Mesothelial cell of epicardium (in vitro differentiated cells): ENCODE results near the gene FGF9. TPM values are rescaled to one million over a fixed set of nuclear protein-coding genes. Genes with fewer than 3 reads are reported as not detected.

Experiments used
- DNase-seq, 2 experiments: peaks; one replicate each; pipeline ENCODE4 v3.0.0; 2021; ENCODE audit warnings: low spot score in 2 of 2; ENCODE audit not compliant: unreplicated experiment in 2 of 2
- H3K27ac Mint-ChIP-seq: 2 replicates; pipeline ENCODE4 v1.8.0; 2021; ENCODE audit warnings: mixed read lengths
- H3K27me3 Mint-ChIP-seq: 2 replicates; pipeline ENCODE4 v1.8.0; 2021; ENCODE audit warnings: low read depth, mixed read lengths
- H3K36me3 Mint-ChIP-seq: 2 replicates; pipeline ENCODE4 v1.8.0; 2021; ENCODE audit warnings: mixed read lengths
- H3K4me1 Mint-ChIP-seq: 2 replicates; pipeline ENCODE4 v1.8.0; 2021; ENCODE audit warnings: mixed read lengths
- H3K4me3 Mint-ChIP-seq: 2 replicates; pipeline ENCODE4 v1.8.0; 2021; ENCODE audit warnings: mild to moderate bottlenecking, moderate library complexity, mixed read lengths
- H3K9me3 Mint-ChIP-seq: 2 replicates; pipeline ENCODE4 v1.8.0; 2021; ENCODE audit warnings: mixed read lengths
- total RNA-seq: library from RNA; stranded (reverse); gene quantifications from 3 replicates; pipeline ENCODE4 v1.2.1, GENCODE V29; 2021
- TF ChIP-seq, protein P1 (sequence below): fragments of 200-600 bp; sonication (generic); IDR thresholded peaks from one replicate; pipeline ENCODE4 v1.5.0; 2021; ENCODE audit warnings: antibody characterized with exemption; ENCODE audit not compliant: unreplicated experiment

Gene FGF9
- total RNA-seq, 1 donor from 2014 or later: 17.3 TPM

DNA sequence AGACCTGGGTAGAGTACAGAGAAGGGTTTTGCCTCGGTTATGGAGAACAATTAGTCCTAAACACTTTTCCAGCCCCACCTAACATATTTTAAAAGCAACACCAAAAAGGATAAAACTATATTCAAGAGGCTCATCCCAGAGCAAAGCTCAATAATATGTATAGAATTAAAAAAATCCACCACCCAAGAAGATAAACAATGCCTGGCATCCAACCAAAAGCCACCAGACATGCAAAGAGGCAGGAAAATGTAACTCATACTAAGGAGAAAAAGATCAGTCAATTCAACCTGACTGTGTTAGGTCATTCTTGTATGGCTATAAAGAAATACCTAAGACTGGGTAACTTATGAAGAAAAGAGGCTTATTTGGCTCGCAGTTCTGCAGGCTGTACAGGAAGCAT lies 39.3 kb downstream of the FGF9 start:
- TF ChIP-seq, protein P1, sequence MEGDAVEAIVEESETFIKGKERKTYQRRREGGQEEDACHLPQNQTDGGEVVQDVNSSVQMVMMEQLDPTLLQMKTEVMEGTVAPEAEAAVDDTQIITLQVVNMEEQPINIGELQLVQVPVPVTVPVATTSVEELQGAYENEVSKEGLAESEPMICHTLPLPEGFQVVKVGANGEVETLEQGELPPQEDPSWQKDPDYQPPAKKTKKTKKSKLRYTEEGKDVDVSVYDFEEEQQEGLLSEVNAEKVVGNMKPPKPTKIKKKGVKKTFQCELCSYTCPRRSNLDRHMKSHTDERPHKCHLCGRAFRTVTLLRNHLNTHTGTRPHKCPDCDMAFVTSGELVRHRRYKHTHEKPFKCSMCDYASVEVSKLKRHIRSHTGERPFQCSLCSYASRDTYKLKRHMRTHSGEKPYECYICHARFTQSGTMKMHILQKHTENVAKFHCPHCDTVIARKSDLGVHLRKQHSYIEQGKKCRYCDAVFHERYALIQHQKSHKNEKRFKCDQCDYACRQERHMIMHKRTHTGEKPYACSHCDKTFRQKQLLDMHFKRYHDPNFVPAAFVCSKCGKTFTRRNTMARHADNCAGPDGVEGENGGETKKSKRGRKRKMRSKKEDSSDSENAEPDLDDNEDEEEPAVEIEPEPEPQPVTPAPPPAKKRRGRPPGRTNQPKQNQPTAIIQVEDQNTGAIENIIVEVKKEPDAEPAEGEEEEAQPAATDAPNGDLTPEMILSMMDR: no peak
- Mint-ChIP-seq H3K36me3 (peaks cover 2% of the 10 kb centered on the region), H3K9me3 (peaks cover 34% of the 10 kb centered on the region), H3K4me3 (no peak overlapping the region), H3K27me3 (no peaks in the 10 kb centered on the region), H3K4me1 (peaks cover 14% of the 10 kb centered on the region), H3K27ac (no peak overlapping the region)
- no peak for DNase-seq

DNA sequence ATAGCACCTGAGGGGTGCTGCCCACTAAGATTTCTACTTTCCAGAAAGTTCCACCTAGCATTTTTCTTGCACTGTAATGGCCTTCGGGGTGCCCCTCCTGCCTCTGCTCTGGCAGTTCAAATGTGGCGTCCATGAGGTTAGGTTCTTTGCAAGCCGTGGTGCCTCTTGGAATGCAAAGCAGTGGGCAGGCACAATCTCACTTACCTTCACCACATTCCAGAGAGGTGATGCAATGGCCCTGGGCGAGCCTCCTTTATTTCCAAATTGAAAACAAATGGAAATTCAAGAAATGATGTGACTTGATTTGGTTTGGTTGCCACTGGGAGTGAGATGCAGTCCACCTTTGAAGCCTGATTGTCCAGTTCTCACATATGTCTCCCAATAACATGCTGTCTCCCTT lies 46.9 kb downstream of the FGF9 start:
- no peak overlapping the region for H3K4me3 Mint-ChIP-seq
- peaks cover 19% of the 10 kb centered on the region for H3K9me3 Mint-ChIP-seq
- peak overlapping the region; percentile 75 for H3K27ac Mint-ChIP-seq
- peaks cover 10% of the 10 kb centered on the region for H3K27me3 Mint-ChIP-seq
- no peaks in the 10 kb centered on the region for H3K36me3 Mint-ChIP-seq
- DNase-seq: no peak
- peaks cover 19% of the 10 kb centered on the region for H3K4me1 Mint-ChIP-seq
- TF ChIP-seq, protein P1: no peak

DNA sequence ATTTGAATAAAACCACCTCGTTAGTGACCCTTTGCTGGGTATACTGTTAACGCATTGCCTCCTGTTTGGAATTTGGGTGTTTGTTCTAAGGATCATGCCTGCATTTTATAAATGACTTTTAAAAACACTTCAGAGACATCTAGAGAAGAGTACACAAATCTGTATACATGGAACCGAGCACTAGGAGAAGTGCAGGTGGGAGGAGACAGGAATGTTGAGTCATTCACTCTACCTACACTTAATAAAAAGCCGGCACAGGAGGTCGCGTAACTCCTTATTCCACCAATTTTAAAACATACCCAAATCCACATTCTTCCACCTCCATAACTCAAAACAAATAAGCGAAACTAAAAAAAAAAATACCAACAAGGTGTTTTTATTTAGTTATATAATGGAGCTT lies 48.6 kb downstream of the FGF9 start:
- Mint-ChIP-seq H3K4me3 (no peak overlapping the region), H3K36me3 (no peaks in the 10 kb centered on the region), H3K4me1 (peaks cover 26% of the 10 kb centered on the region), H3K27ac (no peak overlapping the region), H3K27me3 (peaks cover 13% of the 10 kb centered on the region), H3K9me3 (peaks cover 12% of the 10 kb centered on the region)
- TF ChIP-seq, protein P1: no peak
- no peak for DNase-seq

DNA sequence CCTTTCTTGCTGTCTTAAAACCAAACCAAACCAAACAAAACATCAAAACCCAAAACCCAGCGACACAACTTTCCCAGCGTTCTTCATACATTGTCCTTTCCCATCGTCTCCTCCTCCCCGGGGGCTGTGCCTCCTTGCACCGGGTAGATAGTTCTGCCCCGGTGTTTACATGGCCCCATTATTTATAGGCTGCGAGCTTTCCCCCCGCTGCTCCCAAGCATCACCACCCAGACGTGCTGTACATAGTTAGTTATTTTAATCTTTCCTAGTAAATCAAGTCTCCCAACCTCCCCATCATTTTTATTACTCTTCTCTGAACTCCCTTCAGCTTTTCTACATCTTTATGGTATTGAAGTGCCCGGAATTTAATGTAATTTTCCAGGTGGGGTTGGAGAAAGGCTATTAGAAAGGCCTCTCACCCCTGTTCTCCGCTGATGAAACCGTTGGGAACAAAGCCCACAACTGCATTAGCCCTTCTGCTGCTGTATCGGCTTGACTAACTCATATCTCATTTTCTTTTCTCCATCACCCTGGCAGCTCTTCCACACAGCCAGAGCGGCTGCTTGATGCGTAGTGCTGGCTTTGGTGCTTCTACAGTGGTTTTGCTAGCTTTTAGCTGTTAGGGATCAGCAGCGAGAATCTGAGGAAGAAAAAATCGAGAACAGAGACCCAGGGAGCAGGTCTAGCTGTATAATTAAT lies 53.1 kb downstream of the FGF9 start:
- TF ChIP-seq, protein P1: no peak
- Mint-ChIP-seq H3K36me3 (peaks cover 3% of the 10 kb centered on the region), H3K9me3 (peaks cover 6% of the 10 kb centered on the region), H3K27me3 (peaks cover 13% of the 10 kb centered on the region), H3K4me1 (peaks cover 13% of the 10 kb centered on the region), H3K4me3 (no peak overlapping the region), H3K27ac (peak overlapping the region; percentile 57)
- DNase-seq: no peak

DNA sequence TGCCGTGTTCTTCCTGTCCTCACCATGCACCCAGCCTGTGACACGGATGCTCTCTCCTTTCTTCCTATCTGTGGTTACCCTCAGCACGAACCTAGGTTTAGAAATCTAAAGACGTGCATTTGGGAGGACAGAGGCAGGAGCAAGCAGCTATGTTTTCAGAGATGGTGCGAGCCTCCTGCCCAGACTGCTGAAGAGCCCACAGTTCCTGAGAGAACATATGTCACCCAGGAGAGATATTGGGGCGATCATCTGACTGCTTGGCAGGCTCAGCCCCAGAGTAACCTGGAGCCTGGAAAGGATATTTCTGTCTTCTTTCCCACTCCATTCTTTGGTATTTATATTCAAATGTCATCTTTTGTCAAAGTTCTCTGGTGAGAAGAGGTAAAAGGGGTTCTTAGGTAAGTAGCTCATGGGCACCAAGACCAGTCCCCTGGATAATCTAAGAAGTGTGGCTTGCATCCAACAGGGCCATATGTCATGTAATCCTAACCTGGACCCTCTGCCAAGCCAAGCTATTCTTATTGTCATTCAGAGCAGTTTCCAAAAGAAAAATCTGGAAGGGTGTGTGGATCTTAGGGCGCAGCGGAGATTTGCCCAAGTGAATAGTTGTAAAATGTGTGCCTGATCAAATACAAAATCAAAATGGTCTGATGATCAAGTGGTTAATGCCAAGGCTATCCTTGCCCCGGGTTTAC lies 59.5 kb downstream of the FGF9 start:
- no peaks in the 10 kb centered on the region for H3K27me3 Mint-ChIP-seq
- no peak overlapping the region for H3K4me3 Mint-ChIP-seq
- TF ChIP-seq, protein P1: no peak
- no peak for DNase-seq
- H3K9me3 Mint-ChIP-seq: peaks cover 11% of the 10 kb centered on the region
- H3K27ac Mint-ChIP-seq: no peak overlapping the region
- H3K4me1 Mint-ChIP-seq: no peaks in the 10 kb centered on the region
- peaks cover 4% of the 10 kb centered on the region for H3K36me3 Mint-ChIP-seq
